Activated B cell treated with CpG ODN at 0.5 μM for 24 hours (primary cell): ENCODE data around the gene SREK1. TPM values are rescaled to one million over a fixed set of nuclear protein-coding genes. Genes with fewer than 3 reads are reported as not detected.

Experiments
- ATAC-seq: fragments of 200-7000 bp; cut with Tn5 transposase; one replicate; pipeline ENCODE4 v1.10.0; 2021; ENCODE audit warnings: low read depth, mild to moderate bottlenecking, moderate library complexity
- CTCF ChIA-PET: fragments of 350-600 bp; sonication (Branson Sonifier 250); formaldehyde crosslinking; loops from one replicate; lab custom pipeline; 2021; ENCODE audit warnings: antibody characterized with exemption; lab: Charles Lee
- POLR2A ChIA-PET: fragments of 350-600 bp; sonication (Branson Sonifier 250); formaldehyde crosslinking; loops from one replicate; lab custom pipeline; 2021; ENCODE audit warnings: antibody characterized with exemption; lab: Charles Lee
- DNase-seq: peaks from one replicate; pipeline ENCODE4 v3.0.0; 2022
- H3K27ac Mint-ChIP-seq: one replicate; pipeline ENCODE4 v1.8.0; 2020; ENCODE audit warnings: mixed read lengths
- H3K27me3 Mint-ChIP-seq: one replicate; pipeline ENCODE4 v1.8.0; 2021; ENCODE audit warnings: mixed read lengths
- H3K36me3 Mint-ChIP-seq: one replicate; pipeline ENCODE4 v1.8.0; 2021; ENCODE audit warnings: low read depth, mixed read lengths
- H3K4me1 Mint-ChIP-seq: one replicate; pipeline ENCODE4 v1.8.0; 2021; ENCODE audit warnings: mixed read lengths
- H3K4me3 Mint-ChIP-seq: one replicate; pipeline ENCODE4 v1.8.0; 2020; ENCODE audit warnings: mild to moderate bottlenecking, mixed read lengths
- H3K9me3 Mint-ChIP-seq: one replicate; pipeline ENCODE4 v1.8.0; 2020; ENCODE audit warnings: mixed read lengths
- intact Hi-C: fragments of 100-400 bp; cut with micrococcal nuclease; formaldehyde crosslinking; loops from one replicate; pipeline ENCODE4 v1.15.1; 2024
- total RNA-seq: library from RNA; stranded (reverse); gene quantifications from 2 replicates; pipeline ENCODE4 v1.2.3, GENCODE V29; 2022
- TF ChIP-seq, protein P1 (sequence below): fragments of 200-600 bp; IDR thresholded peaks from one replicate; pipeline ENCODE4 v1.8.0; 2022; ENCODE audit warnings: antibody characterized with exemption, mild to moderate bottlenecking

Gene SREK1
- total RNA-seq, 1 donor from 2014 or later = 104 TPM

DNA sequence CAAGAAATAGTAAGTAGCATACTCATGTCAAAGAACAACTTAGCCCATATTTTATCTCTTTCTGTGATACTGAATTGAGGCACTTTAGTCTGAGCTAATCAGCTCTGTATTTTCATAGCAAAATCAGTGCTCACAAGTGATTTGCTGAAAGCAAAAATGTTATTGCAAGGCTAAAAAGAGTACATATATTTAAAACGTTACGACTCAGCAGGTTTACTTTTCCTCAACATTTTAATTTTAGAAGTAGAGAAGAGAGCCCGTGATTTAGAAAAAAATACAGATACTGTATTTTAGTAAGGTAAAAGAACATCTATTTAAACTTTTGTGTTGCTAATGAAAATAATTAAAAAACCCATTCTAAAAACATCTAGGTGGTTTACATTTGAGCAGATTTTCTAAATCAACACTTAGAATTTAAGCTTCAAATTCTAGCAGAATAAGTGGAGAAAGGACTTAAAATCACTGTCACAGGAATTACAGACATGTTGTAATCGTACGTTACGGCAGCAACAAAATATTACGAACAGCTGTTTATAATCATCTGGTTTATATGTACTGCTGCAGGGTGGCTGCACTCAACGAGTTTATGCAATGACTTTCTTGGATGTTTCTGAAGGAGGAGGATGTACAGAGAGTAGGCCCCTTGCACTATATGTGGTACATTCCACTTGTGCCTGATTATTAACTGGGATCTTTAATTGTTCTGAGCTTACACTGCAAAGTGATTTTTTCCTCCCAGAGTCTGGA is 20.1 kb downstream of the SREK1 start:
- ChIA-PET CTCF (no interaction called here), POLR2A (no interaction called here)
- Mint-ChIP-seq H3K27ac (no peak overlapping the region), H3K4me1 (no peaks in the 10 kb centered on the region), H3K4me3 (no peak overlapping the region), H3K9me3 (no peaks in the 10 kb centered on the region), H3K36me3 (peaks cover 77% of the 10 kb centered on the region), H3K27me3 (no peaks in the 10 kb centered on the region)
- intact Hi-C loops = no loop called here
- ATAC-seq (no peak), DNase-seq (no peak)
- TF ChIP-seq, protein P1, sequence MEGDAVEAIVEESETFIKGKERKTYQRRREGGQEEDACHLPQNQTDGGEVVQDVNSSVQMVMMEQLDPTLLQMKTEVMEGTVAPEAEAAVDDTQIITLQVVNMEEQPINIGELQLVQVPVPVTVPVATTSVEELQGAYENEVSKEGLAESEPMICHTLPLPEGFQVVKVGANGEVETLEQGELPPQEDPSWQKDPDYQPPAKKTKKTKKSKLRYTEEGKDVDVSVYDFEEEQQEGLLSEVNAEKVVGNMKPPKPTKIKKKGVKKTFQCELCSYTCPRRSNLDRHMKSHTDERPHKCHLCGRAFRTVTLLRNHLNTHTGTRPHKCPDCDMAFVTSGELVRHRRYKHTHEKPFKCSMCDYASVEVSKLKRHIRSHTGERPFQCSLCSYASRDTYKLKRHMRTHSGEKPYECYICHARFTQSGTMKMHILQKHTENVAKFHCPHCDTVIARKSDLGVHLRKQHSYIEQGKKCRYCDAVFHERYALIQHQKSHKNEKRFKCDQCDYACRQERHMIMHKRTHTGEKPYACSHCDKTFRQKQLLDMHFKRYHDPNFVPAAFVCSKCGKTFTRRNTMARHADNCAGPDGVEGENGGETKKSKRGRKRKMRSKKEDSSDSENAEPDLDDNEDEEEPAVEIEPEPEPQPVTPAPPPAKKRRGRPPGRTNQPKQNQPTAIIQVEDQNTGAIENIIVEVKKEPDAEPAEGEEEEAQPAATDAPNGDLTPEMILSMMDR = no peak

DNA sequence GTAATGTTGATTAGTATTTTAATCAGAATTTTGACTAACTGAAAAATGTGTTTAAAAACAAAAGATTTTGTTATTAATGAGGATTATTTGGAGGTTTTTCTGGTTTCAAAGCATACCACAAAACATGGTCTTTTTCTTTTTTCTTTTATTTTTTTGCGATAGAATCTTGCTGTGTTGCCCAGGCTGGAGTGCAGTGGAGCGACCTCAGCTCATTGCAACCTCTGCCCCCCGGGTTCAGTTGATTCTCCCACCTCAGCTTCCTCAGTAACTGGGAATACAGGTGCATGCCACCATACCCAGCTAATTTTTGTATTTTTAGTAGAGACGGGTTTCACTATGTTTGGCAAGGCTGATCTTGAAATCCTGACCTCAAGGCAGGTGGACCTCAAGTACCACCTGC is 24.1 kb downstream of the SREK1 start:
- ATAC-seq (no peak), DNase-seq (no peak)
- H3K4me1 Mint-ChIP-seq = peaks cover 14% of the 10 kb centered on the region
- CTCF ChIA-PET = no interaction called here
- intact Hi-C loops = no loop called here
- H3K9me3 Mint-ChIP-seq = no peaks in the 10 kb centered on the region
- no peaks in the 10 kb centered on the region for H3K27me3 Mint-ChIP-seq
- peaks cover 65% of the 10 kb centered on the region for H3K36me3 Mint-ChIP-seq
- TF ChIP-seq, protein P1 = no peak
- POLR2A ChIA-PET = interaction anchor here (0.8 kb wide), 1 partner anchor 179 kb away, joined by 3 read pairs; no protein-coding TSS in a partner anchor
- no peak overlapping the region for H3K27ac Mint-ChIP-seq
- H3K4me3 Mint-ChIP-seq = no peak overlapping the region

DNA sequence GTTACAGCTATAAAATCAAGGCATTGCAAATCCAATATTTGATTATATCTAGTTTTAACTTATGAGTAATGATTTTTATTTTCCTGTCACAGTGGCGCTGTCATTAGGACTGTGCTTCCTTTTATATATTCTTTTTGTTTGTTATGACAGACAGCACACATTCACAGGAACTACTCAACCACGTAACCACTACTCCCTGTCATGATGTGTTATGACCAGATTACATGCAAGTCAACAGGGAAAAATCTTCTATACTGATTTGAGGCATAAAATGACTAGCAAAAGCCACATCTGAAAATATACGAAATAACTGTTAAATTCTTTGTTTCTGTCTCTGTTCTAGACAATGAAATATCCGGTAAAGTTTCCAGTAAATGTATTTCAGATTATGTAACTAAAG is 25.4 kb downstream of the SREK1 start:
- H3K27me3 Mint-ChIP-seq = no peaks in the 10 kb centered on the region
- H3K4me1 Mint-ChIP-seq = peaks cover 14% of the 10 kb centered on the region
- ChIA-PET CTCF (no interaction called here), POLR2A (no interaction called here)
- ATAC-seq = peak; percentile 71
- TF ChIP-seq, protein P1 = no peak
- no peak overlapping the region for H3K27ac Mint-ChIP-seq
- peaks cover 61% of the 10 kb centered on the region for H3K36me3 Mint-ChIP-seq
- intact Hi-C loops = no loop called here
- DNase-seq = no peak
- no peak overlapping the region for H3K4me3 Mint-ChIP-seq
- H3K9me3 Mint-ChIP-seq = no peaks in the 10 kb centered on the region

DNA sequence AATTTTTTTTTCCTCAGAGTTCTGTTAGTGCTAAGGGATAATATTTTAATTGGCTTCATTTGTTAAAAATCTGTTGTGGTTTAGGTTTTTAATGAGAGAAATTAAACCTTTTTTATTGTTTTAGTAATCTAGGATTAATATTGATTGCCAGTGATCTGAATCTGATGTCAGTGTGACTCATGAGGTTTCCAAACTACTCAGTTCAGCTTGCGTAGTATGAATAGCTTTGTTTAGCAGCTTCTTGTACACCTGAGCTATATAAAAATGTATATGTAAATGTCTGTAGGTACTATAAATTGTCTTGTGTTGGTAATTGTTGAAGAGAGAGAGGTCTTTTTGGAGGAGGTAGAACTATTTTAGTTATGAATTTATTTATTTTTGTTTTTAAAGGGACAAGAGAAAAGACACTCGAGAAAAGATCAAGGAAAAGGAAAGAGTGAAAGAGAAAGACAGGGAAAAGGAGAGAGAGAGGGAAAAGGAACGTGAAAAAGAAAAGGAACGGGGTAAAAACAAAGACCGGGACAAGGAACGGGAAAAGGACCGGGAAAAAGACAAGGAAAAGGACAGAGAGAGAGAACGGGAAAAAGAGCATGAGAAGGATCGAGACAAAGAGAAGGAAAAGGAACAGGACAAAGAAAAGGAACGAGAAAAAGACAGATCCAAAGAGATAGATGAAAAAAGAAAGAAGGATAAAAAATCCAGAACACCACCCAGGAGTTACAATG is 26.3 kb downstream of the SREK1 start:
- peaks cover 14% of the 10 kb centered on the region for H3K4me1 Mint-ChIP-seq
- H3K36me3 Mint-ChIP-seq = peaks cover 62% of the 10 kb centered on the region
- H3K27me3 Mint-ChIP-seq = no peaks in the 10 kb centered on the region
- no peak for DNase-seq
- ATAC-seq = no peak
- TF ChIP-seq, protein P1 = no peak
- H3K27ac Mint-ChIP-seq = peak overlapping the region; percentile 38
- POLR2A ChIA-PET = no interaction called here
- intact Hi-C loops = loop anchor here (1.0 to 2.0 kb wide), 2 partner anchors 26 to 428 kb away; partner anchors contain the start of gene SREK1
- CTCF ChIA-PET = interaction anchor here (1.2 to 1.5 kb wide), 3 partner anchors 10 to 589 kb away, joined by 4 to 7 read pairs (median 6); no protein-coding TSS in a partner anchor
- no peak overlapping the region for H3K4me3 Mint-ChIP-seq
- no peaks in the 10 kb centered on the region for H3K9me3 Mint-ChIP-seq
